ENCODE results near the gene ADCY1. TPM values are rescaled to one million over a fixed set of nuclear protein-coding genes. Genes with fewer than 3 reads are reported as not detected.

ADCY1 gene
- polyA plus RNA-seq, 4 donors = under 0.01 to 1.0 (median 0.88) TPM; not detected in 1

DNA sequence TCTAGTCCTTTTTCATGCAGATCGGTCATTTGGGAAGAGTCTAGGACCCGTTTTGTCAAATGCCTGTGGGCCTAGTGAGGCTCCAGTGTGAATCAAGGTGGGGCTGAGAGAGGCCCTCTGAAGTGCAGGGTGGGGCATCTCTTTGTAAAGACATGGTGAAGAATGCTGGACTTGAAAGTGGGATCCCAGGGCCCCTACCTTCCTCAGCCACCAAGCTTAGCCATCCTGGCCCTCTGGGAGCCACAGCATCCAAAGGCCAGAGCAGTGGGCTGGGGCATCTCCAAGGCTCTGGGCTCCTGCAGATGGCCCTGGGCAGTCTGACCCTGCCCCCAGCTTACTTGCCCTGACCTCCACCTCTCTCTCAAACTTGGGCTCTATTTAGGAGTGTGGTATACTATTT lies 78.5 kb downstream of the ADCY1 start:
- 72 to 86% (median 86%) methylated on average over 2 of the region's 2 CpGs for WGBS, 3 donors
- H3K27me3 ChIP-seq (ENCODE audit: control insufficient read depth in 3 of 3, insufficient read depth in 3 of 3, low read length in 3 of 3) = no peaks in the 10 kb centered on the region

DNA sequence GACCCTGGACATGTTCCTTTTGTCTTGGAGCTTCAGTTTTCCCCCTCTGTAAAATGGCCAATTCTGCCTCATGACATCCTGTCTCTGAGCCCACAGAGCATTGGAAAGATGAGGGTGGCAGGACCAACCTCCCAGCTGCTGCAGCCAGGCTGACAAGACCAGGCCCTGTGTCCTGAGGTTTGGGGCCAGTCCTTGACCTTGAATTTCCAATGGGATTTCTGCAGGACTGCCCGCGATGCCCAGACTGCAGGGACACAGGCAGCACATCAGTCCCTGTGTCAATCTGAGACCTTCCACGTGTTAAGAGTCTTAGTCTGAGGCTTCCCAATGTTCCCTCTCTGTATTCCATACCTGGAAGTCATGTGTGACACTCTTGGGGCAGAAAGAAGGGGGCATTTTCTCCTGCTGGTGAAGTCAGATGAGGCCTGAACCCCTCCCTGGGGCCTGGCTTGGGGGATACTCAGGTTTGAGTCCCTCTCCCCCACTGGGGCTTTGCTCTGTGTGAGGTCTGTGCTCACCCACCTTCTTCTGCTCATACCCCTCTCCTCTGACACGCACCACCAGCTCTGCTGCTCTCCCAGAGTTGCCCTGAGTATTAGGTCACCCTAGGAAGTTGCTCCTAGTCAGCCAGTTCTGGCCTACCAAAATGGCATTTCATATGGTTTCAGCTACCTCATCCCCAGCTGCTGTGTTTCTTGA lies 79.2 kb downstream of the ADCY1 start:
- no peaks in the 10 kb centered on the region for H3K9me3 ChIP-seq (ENCODE audit: control insufficient read depth in 2 of 2, insufficient read depth in 1 of 2, low read depth in 1 of 2, low read length in 1 of 2)
- WGBS, 3 donors = 63 to 71% (median 67%) methylated on average over 4 of the region's 4 CpGs
- H3K4me1 ChIP-seq (ENCODE audit: control insufficient read depth in 3 of 3, insufficient read depth in 2 of 3, low read depth in 1 of 3, low read length in 2 of 3) = no peaks in the 10 kb centered on the region

More for the DNA sequence above, 78.5 kb downstream of the ADCY1 start:
- no peak for FAIRE-seq
- H3K9me3 ChIP-seq (ENCODE audit: control insufficient read depth in 2 of 2, insufficient read depth in 1 of 2, low read depth in 1 of 2, low read length in 1 of 2) = no peaks in the 10 kb centered on the region
- no peak overlapping the region for H3K27ac ChIP-seq (ENCODE audit: low read depth in 1 of 3, low read length in 2 of 3)
- no peak overlapping the region for H3K4me3 ChIP-seq (ENCODE audit: low read depth in 1 of 3, low read length in 3 of 3)
- H3K4me1 ChIP-seq (ENCODE audit: control insufficient read depth in 3 of 3, insufficient read depth in 2 of 3, low read depth in 1 of 3, low read length in 2 of 3) = no peaks in the 10 kb centered on the region
- H3K36me3 ChIP-seq (ENCODE audit: control insufficient read depth in 3 of 3, insufficient read depth in 2 of 3, low read depth in 1 of 3, low read length in 3 of 3) = no peaks in the 10 kb centered on the region
- no peak for DNase-seq

DNA sequence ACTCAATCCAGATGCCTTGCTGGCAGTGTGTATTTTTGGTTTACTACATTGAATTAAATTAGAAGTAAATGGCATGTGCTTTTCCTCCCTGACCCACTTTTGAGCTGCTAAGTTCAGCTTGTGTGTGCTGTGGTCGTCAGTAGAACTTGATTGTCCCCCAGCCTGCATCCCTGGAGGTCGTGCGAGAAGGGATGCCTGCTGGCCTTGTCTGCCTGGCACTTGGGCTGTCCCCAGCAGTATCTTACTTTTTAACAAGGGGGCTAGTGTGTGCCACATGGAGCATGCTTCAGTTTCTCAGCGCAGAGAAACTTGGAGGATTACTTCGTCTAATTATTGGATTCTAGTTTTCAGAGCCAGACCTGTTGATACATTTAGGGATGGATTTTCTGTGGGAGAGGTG lies 80.2 kb downstream of the ADCY1 start:
- H3K27ac ChIP-seq (ENCODE audit: low read depth in 1 of 3, low read length in 2 of 3) = no peak overlapping the region
- no peaks in the 10 kb centered on the region for H3K36me3 ChIP-seq (ENCODE audit: control insufficient read depth in 3 of 3, insufficient read depth in 2 of 3, low read depth in 1 of 3, low read length in 3 of 3)
- H3K4me1 ChIP-seq (ENCODE audit: control insufficient read depth in 3 of 3, insufficient read depth in 2 of 3, low read depth in 1 of 3, low read length in 2 of 3) = no peaks in the 10 kb centered on the region
- DNase-seq (no peak), FAIRE-seq (no peak)
- no peaks in the 10 kb centered on the region for H3K27me3 ChIP-seq (ENCODE audit: control insufficient read depth in 3 of 3, insufficient read depth in 3 of 3, low read length in 3 of 3)
- 90 to 95% (median 95%) methylated on average over 5 of the region's 5 CpGs for WGBS, 3 donors
- no peaks in the 10 kb centered on the region for H3K9me3 ChIP-seq (ENCODE audit: control insufficient read depth in 2 of 2, insufficient read depth in 1 of 2, low read depth in 1 of 2, low read length in 1 of 2)
- H3K4me3 ChIP-seq (ENCODE audit: low read depth in 1 of 3, low read length in 3 of 3) = no peak overlapping the region

More for the DNA sequence above, 79.2 kb downstream of the ADCY1 start:
- FAIRE-seq (no peak), DNase-seq (no peak)
- Histone ChIP-seq H3K36me3 (ENCODE audit: control insufficient read depth in 3 of 3, insufficient read depth in 2 of 3, low read depth in 1 of 3, low read length in 3 of 3) (no peaks in the 10 kb centered on the region), H3K27ac (ENCODE audit: low read depth in 1 of 3, low read length in 2 of 3) (no peak overlapping the region), H3K4me3 (ENCODE audit: low read depth in 1 of 3, low read length in 3 of 3) (no peak overlapping the region), H3K27me3 (ENCODE audit: control insufficient read depth in 3 of 3, insufficient read depth in 3 of 3, low read length in 3 of 3) (no peaks in the 10 kb centered on the region)

DNA sequence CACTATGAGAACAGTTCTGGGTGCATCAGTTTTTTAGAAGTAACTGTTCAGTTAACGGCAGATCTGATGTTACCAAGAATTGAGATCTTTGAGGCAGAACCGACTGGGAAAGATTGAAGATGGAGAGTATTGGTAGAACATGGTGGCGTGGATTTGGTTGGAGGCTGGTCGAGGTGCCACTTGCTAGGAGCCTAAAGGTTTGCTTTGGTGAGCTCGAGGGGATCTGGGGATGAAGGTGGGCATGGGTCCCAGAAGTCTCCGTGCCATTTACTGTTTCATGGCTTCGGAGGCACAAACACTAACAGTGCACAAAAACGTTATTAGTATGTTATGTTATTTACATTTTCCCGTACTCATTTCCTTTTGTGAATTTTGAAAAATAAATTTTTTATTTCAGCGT lies 81.4 kb downstream of the ADCY1 start:
- FAIRE-seq = no peak
- WGBS, 3 donors = 87 to 90% (median 88%) methylated on average over 10 of the region's 10 CpGs
- Histone ChIP-seq H3K27me3 (ENCODE audit: control insufficient read depth in 3 of 3, insufficient read depth in 3 of 3, low read length in 3 of 3) (no peaks in the 10 kb centered on the region), H3K4me3 (ENCODE audit: low read depth in 1 of 3, low read length in 3 of 3) (no peak overlapping the region), H3K9me3 (ENCODE audit: control insufficient read depth in 2 of 2, insufficient read depth in 1 of 2, low read depth in 1 of 2, low read length in 1 of 2) (no peaks in the 10 kb centered on the region), H3K36me3 (ENCODE audit: control insufficient read depth in 3 of 3, insufficient read depth in 2 of 3, low read depth in 1 of 3, low read length in 3 of 3) (no peaks in the 10 kb centered on the region), H3K4me1 (ENCODE audit: control insufficient read depth in 3 of 3, insufficient read depth in 2 of 3, low read depth in 1 of 3, low read length in 2 of 3) (no peaks in the 10 kb centered on the region), H3K27ac (ENCODE audit: low read depth in 1 of 3, low read length in 2 of 3) (no peak overlapping the region)
- no peak for DNase-seq

DNA sequence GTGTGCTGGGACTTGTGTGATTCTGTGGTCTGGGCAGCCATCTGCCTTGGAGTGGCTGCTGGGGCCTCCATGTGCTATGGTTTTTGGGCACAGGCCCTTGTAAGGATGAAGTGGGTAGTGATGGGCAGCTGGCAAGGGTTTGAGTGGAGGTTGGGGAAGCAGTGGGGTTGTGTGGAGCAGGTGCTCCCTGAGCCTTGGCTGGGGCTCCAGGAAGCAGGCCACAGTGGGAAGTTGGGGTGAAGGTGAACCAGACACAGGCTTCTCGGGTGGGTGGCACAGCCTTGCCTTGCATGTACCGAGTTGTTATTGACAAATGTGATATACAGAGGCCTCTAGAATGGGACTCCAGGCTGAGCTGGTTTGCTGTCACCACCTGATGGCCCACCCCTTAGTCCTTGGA lies 82.3 kb downstream of the ADCY1 start:
- H3K4me3 ChIP-seq (ENCODE audit: low read depth in 1 of 3, low read length in 3 of 3) = no peak overlapping the region
- H3K36me3 ChIP-seq (ENCODE audit: control insufficient read depth in 3 of 3, insufficient read depth in 2 of 3, low read depth in 1 of 3, low read length in 3 of 3) = no peaks in the 10 kb centered on the region
- FAIRE-seq (no peak), DNase-seq (no peak)
- WGBS, 3 donors = 67 to 84% (median 80%) methylated on average over 2 of the region's 2 CpGs
- H3K27me3 ChIP-seq (ENCODE audit: control insufficient read depth in 3 of 3, insufficient read depth in 3 of 3, low read length in 3 of 3) = no peaks in the 10 kb centered on the region
- no peak overlapping the region for H3K27ac ChIP-seq (ENCODE audit: low read depth in 1 of 3, low read length in 2 of 3)
- H3K4me1 ChIP-seq (ENCODE audit: control insufficient read depth in 3 of 3, insufficient read depth in 2 of 3, low read depth in 1 of 3, low read length in 2 of 3) = no peaks in the 10 kb centered on the region
- no peaks in the 10 kb centered on the region for H3K9me3 ChIP-seq (ENCODE audit: control insufficient read depth in 2 of 2, insufficient read depth in 1 of 2, low read depth in 1 of 2, low read length in 1 of 2)

DNA sequence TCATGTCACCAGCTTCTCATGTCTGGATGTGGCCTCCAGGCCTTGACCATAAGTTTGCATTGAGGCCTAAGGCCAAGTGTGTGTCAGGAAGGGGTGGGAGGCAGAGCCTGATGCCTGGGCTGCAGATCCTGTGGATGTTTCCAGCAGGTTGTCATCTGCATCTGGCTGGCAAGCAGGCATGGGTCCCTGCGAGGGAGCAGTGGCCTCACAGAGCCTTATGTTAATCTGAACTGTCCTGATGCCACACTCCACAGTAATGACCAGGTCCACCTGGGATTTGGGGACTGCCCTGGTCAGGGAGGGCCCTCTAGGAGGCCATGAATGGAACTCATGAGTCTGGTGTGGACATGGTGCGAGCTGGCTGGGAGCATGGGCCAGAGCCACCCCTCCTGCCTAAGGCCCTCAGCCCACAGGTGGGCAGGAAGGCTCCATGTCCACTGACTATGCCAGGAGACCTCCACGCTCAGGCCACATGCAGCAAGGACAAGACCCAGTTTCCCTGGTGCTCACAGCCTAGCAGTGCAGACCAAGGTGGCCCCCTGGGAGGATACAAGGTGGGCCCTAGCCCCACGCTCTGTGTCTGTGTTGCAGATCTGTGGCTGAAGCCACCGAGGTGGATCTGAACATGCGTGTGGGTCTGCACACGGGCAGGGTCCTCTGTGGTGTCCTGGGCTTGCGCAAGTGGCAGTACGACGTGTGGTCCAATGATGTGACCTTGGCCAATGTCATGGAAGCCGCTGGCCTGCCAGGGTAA lies 83.1 kb downstream of the ADCY1 start:
- H3K4me1 ChIP-seq (ENCODE audit: control insufficient read depth in 3 of 3, insufficient read depth in 2 of 3, low read depth in 1 of 3, low read length in 2 of 3) = no peaks in the 10 kb centered on the region
- H3K9me3 ChIP-seq (ENCODE audit: control insufficient read depth in 2 of 2, insufficient read depth in 1 of 2, low read depth in 1 of 2, low read length in 1 of 2) = no peaks in the 10 kb centered on the region
- H3K27ac ChIP-seq (ENCODE audit: low read depth in 1 of 3, low read length in 2 of 3) = no peak overlapping the region
- DNase-seq (no peak), FAIRE-seq (no peak)
- H3K27me3 ChIP-seq (ENCODE audit: control insufficient read depth in 3 of 3, insufficient read depth in 3 of 3, low read length in 3 of 3) = no peaks in the 10 kb centered on the region
- H3K36me3 ChIP-seq (ENCODE audit: control insufficient read depth in 3 of 3, insufficient read depth in 2 of 3, low read depth in 1 of 3, low read length in 3 of 3) = no peaks in the 10 kb centered on the region
- no peak overlapping the region for H3K4me3 ChIP-seq (ENCODE audit: low read depth in 1 of 3, low read length in 3 of 3)
- WGBS, 3 donors = 84 to 93% (median 85%) methylated on average over 11 of the region's 11 CpGs

DNA sequence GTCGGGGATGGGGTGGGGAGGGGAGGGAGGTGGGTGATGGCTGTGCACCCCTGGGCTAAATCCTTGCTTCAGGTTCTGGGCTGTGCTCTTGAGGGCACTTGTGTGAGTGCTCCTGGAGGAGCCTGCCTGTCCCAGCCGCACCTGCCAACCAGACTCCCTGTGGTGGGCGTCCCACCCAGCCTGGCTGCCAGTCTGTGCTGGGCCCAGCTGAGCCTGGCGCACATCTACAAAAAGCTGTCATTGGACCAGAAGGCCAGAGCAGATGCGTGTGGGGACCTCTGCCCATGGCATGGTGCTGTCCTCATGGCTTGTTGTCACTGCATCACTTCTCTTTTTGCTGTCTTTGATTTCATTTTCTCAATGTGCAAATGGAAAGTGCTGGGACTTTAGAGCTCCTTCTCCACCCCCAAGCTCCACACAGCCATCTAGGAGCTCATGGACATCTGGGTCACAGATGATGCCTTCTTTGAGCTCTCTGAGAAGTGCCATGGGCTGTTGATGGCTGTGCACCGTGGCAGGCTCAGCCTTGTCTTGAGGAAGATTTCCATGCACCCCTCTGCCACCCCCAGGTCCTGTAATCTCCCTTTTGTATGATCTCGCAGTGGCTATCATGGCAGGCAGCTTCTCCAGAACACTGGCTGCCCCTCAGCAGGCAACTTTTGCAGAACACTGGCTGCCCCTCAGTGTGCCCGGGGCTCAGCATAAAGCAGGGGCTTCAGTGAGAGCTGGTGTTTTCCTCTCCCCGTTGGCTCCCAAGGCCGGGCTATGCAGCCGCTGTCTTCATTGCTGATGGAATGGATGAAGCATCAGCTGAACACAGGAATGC lies 83.9 kb downstream of the ADCY1 start:
- H3K36me3 ChIP-seq (ENCODE audit: control insufficient read depth in 3 of 3, insufficient read depth in 2 of 3, low read depth in 1 of 3, low read length in 3 of 3) = no peaks in the 10 kb centered on the region
- FAIRE-seq = no peak
- DNase-seq = no peak

DNA sequence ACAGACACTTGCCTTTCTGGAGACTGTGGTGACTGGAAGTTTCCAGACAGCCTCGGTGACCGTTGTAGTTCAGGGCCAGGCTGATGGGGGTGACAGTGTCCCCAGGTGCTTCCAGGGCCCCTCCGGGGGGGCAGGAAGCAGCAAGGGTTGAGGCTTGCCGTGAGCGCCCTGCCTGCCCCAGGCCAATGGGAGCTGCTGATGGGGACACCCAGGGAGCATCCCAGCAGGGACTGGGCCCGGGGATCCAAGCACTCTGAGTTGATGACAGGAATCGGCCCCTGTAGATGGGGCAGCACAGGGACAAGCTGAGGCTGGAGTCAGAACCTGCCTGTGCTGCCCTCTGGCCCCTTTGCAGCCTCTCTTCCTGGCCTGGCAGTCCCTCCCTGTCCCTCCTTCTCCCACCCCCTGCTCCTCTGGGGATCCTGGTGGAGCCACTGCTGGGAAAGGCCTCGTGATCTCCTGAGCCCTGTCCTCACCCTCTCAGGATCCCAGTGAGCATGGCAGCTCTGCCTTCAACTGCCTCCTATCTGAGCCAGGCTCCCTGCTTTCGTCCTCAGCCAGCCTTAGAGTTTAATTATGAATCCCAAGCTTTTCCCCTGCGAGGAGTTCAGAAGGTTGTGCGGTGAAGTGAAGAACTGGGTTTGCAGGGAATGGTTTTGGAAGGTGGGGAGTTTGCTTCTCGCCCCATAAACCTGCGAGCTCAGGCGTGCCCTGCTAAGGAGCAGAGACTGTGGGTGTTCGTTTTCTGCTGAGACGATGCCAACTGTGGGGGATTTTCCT lies 84.7 kb downstream of the ADCY1 start:
- no peak for DNase-seq
- H3K4me1 ChIP-seq (ENCODE audit: control insufficient read depth in 3 of 3, insufficient read depth in 2 of 3, low read depth in 1 of 3, low read length in 2 of 3) = no peaks in the 10 kb centered on the region
- H3K9me3 ChIP-seq (ENCODE audit: control insufficient read depth in 2 of 2, insufficient read depth in 1 of 2, low read depth in 1 of 2, low read length in 1 of 2) = no peaks in the 10 kb centered on the region
- no peak overlapping the region for H3K27ac ChIP-seq (ENCODE audit: low read depth in 1 of 3, low read length in 2 of 3)
- FAIRE-seq = no peak
- no peaks in the 10 kb centered on the region for H3K36me3 ChIP-seq (ENCODE audit: control insufficient read depth in 3 of 3, insufficient read depth in 2 of 3, low read depth in 1 of 3, low read length in 3 of 3)
- no peaks in the 10 kb centered on the region for H3K27me3 ChIP-seq (ENCODE audit: control insufficient read depth in 3 of 3, insufficient read depth in 3 of 3, low read length in 3 of 3)
- WGBS, 3 donors = 80 to 84% (median 84%) methylated on average over 15 to 16 of the region's 16 CpGs
- H3K4me3 ChIP-seq (ENCODE audit: low read depth in 1 of 3, low read length in 3 of 3) = no peak overlapping the region

More for the DNA sequence above, 83.9 kb downstream of the ADCY1 start:
- 86 to 88% (median 87%) methylated on average over 11 of the region's 11 CpGs for WGBS, 3 donors
- Histone ChIP-seq H3K9me3 (ENCODE audit: control insufficient read depth in 2 of 2, insufficient read depth in 1 of 2, low read depth in 1 of 2, low read length in 1 of 2) (no peaks in the 10 kb centered on the region), H3K4me3 (ENCODE audit: low read depth in 1 of 3, low read length in 3 of 3) (no peak overlapping the region), H3K4me1 (ENCODE audit: control insufficient read depth in 3 of 3, insufficient read depth in 2 of 3, low read depth in 1 of 3, low read length in 2 of 3) (no peaks in the 10 kb centered on the region), H3K27ac (ENCODE audit: low read depth in 1 of 3, low read length in 2 of 3) (no peak overlapping the region), H3K27me3 (ENCODE audit: control insufficient read depth in 3 of 3, insufficient read depth in 3 of 3, low read length in 3 of 3) (no peaks in the 10 kb centered on the region)
